ENCODE measurements around the gene SMARCE1.

The SMARCE1 gene

GRCh38 chr17:40633871-40634270 lies 13.7 kb downstream of the SMARCE1 start:
- no peak for DNase-seq (ENCODE audit: low read depth)
- H3K4me3 ChIP-seq (ENCODE audit: low read depth, low read length): no peak overlapping the region
- in situ Hi-C loops (cut with HindIII; ENCODE audit: low sequenced_read_pairs): no loop called here
- TF ChIP-seq CTCF (IDR thresholded peaks at IDR 0.05; ENCODE audit: low read depth, low read length, missing control alignments): no peak

- in situ Hi-C loops (cut with HindIII; ENCODE audit: low sequenced_read_pairs): no loop called here
- no peak overlapping the region for H3K4me3 ChIP-seq (ENCODE audit: low read depth, low read length)
- no peak for TF ChIP-seq CTCF (IDR thresholded peaks at IDR 0.05; ENCODE audit: low read depth, low read length, missing control alignments)
- no peak for DNase-seq (ENCODE audit: low read depth)
Observed at GRCh38 chr17:40632216-40632615, 15.4 kb downstream of the SMARCE1 start.

GRCh38 chr17:40629842-40630241 lies 17.8 kb downstream of the SMARCE1 start:
- no peak for DNase-seq (ENCODE audit: low read depth)
- no peak for TF ChIP-seq CTCF (IDR thresholded peaks at IDR 0.05; ENCODE audit: low read depth, low read length, missing control alignments)
- H3K4me3 ChIP-seq (ENCODE audit: low read depth, low read length): no peak overlapping the region
- in situ Hi-C loops (cut with HindIII; ENCODE audit: low sequenced_read_pairs): no loop called here

GRCh38 chr17:40625311-40625710 lies 22.3 kb downstream of the SMARCE1 start:
- no peak for TF ChIP-seq CTCF (IDR thresholded peaks at IDR 0.05; ENCODE audit: low read depth, low read length, missing control alignments)
- in situ Hi-C loops (cut with HindIII; ENCODE audit: low sequenced_read_pairs): no loop called here
- no peak for DNase-seq (ENCODE audit: low read depth)
- no peak overlapping the region for H3K4me3 ChIP-seq (ENCODE audit: low read depth, low read length)

GRCh38 chr17:40623419-40624210 lies 24.0 kb downstream of the SMARCE1 start:
- no peak for TF ChIP-seq CTCF (IDR thresholded peaks at IDR 0.05; ENCODE audit: low read depth, low read length, missing control alignments)
- in situ Hi-C loops (cut with HindIII; ENCODE audit: low sequenced_read_pairs): no loop called here
- no peak for DNase-seq (ENCODE audit: low read depth)
- no peak overlapping the region for H3K4me3 ChIP-seq (ENCODE audit: low read depth, low read length)

DNA sequence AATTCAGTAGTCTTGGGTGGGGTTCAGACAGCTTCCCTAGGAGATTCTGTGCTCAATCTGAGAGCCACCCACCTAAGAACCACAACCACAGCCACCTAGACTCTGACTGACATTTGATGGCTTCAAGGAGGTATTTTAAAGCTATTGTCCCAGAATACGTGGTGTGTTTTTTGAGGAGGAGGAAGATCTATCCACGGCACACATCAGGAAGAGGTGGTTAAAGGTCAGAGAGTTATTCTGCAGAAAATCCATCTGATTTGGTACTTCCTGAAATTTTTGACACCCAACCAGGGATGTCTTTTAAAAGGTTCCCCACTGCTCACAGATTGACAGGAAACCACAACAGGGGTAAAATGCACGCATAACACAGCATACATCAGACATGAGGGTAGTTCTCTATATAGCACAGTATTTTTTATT lies 25.1 kb downstream of the SMARCE1 start:
- TF ChIP-seq CTCF (IDR thresholded peaks at IDR 0.05; ENCODE audit: low read depth, low read length, missing control alignments): no peak
- H3K4me3 ChIP-seq (ENCODE audit: low read depth, low read length): no peak overlapping the region
- in situ Hi-C loops (cut with HindIII; ENCODE audit: low sequenced_read_pairs): no loop called here
- DNase-seq (ENCODE audit: low read depth): no peak
